ENCODE measurements around the gene CLHC1. TPM values are rescaled to one million over a fixed set of nuclear protein-coding genes. Genes with fewer than 3 reads are reported as not detected.

CLHC1 gene
- total and polyA plus RNA-seq, 10 of the 15 experiments (the other 5 are each of a cell fraction or from before 2014, with no cell fraction given) = 2.6 to 6.8 (median 4.7) TPM

GRCh38 chr2:55232084-55232862 is at the start of gene CLHC1, which contains the start of gene RPS27A (continued):
- TF ChIP-seq KDM1A (IDR thresholded peaks at IDR 0.05; ENCODE audit: borderline replicate concordance) = no peak
- TF ChIP-seq, protein P1, sequence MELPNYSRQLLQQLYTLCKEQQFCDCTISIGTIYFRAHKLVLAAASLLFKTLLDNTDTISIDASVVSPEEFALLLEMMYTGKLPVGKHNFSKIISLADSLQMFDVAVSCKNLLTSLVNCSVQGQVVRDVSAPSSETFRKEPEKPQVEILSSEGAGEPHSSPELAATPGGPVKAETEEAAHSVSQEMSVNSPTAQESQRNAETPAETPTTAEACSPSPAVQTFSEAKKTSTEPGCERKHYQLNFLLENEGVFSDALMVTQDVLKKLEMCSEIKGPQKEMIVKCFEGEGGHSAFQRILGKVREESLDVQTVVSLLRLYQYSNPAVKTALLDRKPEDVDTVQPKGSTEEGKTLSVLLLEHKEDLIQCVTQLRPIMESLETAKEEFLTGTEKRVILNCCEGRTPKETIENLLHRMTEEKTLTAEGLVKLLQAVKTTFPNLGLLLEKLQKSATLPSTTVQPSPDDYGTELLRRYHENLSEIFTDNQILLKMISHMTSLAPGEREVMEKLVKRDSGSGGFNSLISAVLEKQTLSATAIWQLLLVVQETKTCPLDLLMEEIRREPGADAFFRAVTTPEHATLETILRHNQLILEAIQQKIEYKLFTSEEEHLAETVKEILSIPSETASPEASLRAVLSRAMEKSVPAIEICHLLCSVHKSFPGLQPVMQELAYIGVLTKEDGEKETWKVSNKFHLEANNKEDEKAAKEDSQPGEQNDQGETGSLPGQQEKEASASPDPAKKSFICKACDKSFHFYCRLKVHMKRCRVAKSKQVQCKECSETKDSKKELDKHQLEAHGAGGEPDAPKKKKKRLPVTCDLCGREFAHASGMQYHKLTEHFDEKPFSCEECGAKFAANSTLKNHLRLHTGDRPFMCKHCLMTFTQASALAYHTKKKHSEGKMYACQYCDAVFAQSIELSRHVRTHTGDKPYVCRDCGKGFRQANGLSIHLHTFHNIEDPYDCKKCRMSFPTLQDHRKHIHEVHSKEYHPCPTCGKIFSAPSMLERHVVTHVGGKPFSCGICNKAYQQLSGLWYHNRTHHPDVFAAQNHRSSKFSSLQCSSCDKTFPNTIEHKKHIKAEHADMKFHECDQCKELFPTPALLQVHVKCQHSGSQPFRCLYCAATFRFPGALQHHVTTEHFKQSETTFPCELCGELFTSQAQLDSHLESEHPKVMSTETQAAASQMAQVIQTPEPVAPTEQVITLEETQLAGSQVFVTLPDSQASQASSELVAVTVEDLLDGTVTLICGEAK (IDR thresholded peaks at IDR 0.05; ENCODE audit: borderline replicate concordance) = peak; percentile 80
- no peak for TF ChIP-seq TCF7 (IDR thresholded peaks at IDR 0.05; ENCODE audit: borderline replicate concordance)
- TF ChIP-seq CHD2 (IDR thresholded peaks at IDR 0.05; ENCODE audit: borderline replicate concordance, low read depth, low read length) = no peak
- TF ChIP-seq SREBF1 (IDR thresholded peaks at IDR 0.05; ENCODE audit: low read length) = peak; percentile 61; the same call in 1 of the 2 replicates
- peak; percentile 6; the same call in 1 of the 2 replicates for TF ChIP-seq ZBTB33 (IDR thresholded peaks at IDR 0.05)
- TF ChIP-seq, protein P2, sequence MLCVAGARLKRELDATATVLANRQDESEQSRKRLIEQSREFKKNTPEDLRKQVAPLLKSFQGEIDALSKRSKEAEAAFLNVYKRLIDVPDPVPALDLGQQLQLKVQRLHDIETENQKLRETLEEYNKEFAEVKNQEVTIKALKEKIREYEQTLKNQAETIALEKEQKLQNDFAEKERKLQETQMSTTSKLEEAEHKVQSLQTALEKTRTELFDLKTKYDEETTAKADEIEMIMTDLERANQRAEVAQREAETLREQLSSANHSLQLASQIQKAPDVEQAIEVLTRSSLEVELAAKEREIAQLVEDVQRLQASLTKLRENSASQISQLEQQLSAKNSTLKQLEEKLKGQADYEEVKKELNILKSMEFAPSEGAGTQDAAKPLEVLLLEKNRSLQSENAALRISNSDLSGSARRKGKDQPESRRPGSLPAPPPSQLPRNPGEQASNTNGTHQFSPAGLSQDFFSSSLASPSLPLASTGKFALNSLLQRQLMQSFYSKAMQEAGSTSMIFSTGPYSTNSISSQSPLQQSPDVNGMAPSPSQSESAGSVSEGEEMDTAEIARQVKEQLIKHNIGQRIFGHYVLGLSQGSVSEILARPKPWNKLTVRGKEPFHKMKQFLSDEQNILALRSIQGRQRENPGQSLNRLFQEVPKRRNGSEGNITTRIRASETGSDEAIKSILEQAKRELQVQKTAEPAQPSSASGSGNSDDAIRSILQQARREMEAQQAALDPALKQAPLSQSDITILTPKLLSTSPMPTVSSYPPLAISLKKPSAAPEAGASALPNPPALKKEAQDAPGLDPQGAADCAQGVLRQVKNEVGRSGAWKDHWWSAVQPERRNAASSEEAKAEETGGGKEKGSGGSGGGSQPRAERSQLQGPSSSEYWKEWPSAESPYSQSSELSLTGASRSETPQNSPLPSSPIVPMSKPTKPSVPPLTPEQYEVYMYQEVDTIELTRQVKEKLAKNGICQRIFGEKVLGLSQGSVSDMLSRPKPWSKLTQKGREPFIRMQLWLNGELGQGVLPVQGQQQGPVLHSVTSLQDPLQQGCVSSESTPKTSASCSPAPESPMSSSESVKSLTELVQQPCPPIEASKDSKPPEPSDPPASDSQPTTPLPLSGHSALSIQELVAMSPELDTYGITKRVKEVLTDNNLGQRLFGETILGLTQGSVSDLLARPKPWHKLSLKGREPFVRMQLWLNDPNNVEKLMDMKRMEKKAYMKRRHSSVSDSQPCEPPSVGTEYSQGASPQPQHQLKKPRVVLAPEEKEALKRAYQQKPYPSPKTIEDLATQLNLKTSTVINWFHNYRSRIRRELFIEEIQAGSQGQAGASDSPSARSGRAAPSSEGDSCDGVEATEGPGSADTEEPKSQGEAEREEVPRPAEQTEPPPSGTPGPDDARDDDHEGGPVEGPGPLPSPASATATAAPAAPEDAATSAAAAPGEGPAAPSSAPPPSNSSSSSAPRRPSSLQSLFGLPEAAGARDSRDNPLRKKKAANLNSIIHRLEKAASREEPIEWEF (IDR thresholded peaks at IDR 0.05; ENCODE audit: insufficient replicate concordance, low read depth, low read length) = no peak
- peak; percentile 89 for TF ChIP-seq POLR2AphosphoS2 (IDR thresholded peaks at IDR 0.05; ENCODE audit: low read depth, low read length)
- TF ChIP-seq POU2F2 (IDR thresholded peaks at IDR 0.05; ENCODE audit: borderline replicate concordance, low read depth, low read length) = peak; percentile 86
- peak; percentile 88 for TF ChIP-seq HCFC1 (IDR thresholded peaks at IDR 0.05; ENCODE audit: low read length)
- TF ChIP-seq TCF3 (IDR thresholded peaks at IDR 0.05; ENCODE audit: borderline replicate concordance, insufficient read depth, low read depth, low read length) = peak; percentile 67; the same call in 1 of the 2 replicates
- TF ChIP-seq BRCA1 (IDR thresholded peaks at IDR 0.05; ENCODE audit: low read depth, low read length) = no peak
- TF ChIP-seq, protein P3, sequence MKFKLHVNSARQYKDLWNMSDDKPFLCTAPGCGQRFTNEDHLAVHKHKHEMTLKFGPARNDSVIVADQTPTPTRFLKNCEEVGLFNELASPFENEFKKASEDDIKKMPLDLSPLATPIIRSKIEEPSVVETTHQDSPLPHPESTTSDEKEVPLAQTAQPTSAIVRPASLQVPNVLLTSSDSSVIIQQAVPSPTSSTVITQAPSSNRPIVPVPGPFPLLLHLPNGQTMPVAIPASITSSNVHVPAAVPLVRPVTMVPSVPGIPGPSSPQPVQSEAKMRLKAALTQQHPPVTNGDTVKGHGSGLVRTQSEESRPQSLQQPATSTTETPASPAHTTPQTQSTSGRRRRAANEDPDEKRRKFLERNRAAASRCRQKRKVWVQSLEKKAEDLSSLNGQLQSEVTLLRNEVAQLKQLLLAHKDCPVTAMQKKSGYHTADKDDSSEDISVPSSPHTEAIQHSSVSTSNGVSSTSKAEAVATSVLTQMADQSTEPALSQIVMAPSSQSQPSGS (IDR thresholded peaks at IDR 0.05; ENCODE audit: low read length) = no peak
- TF ChIP-seq USF1 (IDR thresholded peaks at IDR 0.05; ENCODE audit: borderline replicate concordance, extremely low read length, insufficient read depth, low read depth, low read length) = no peak
- TF ChIP-seq SMARCA5 (IDR thresholded peaks at IDR 0.05) = peak; percentile 66; the same call in 1 of the 2 replicates
